Activated CD8-positive, alpha-beta memory T cell treated with anti-CD3 and anti-CD28 coated beads, Interleukin-2, amount 50 U/mL, for 48 hours (primary cell): ENCODE measurements around the gene DOCK2.
"Not testable (repeated sequence)": the region's sequence is repeated elsewhere in the genome, so short reads cannot be mapped to it uniquely, and the experiment has no call there.

Experiments used
- DNase-seq: peaks from one replicate; pipeline ENCODE4 v3.0.0-alpha.2; 2020

Gene DOCK2

DNA sequence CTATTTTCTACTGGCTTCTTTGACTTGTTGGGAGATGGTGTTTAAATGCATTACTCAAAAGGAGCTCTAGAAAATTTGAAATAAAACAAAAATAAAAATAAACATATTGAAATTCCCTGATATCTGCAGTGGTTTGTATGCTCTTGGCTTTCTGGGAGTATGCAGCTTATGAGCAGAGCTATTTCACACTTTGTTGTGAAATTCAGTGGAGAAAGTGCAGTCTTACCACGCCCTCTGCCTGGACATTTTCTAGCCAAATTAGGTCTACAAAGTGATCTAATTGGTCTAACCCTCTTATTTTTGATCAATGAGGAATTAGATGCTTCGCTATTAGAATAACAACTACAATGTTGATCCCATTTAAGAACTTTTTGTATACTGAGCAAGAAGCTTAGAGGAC is 276.4 kb downstream of the DOCK2 start:
- DNase-seq = no peak

DNA sequence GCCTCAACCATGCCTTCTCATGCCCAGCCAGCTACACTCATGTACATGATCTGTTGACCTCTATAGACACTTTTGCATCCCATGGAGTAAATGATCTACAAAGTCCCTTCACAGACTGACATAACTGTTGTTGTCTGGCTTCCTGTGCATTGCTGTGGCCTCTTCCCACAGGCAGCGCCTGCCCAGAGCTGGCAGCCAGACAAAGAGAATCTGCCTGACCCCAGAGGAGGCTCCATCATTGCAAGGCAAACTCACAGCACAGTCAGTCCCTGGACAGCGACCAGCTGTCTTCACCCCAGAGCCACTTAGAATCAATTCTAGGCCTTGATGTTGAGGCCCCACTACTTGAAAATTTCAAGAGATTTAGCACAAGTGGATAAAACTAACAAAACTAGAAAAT is 277.7 kb downstream of the DOCK2 start:
- no peak for DNase-seq

- no peak for DNase-seq
Measured at GRCh38 chr5:169917500-169917899, 280.4 kb downstream of the DOCK2 start.

- no peak for DNase-seq
Measured at GRCh38 chr5:169918228-169918627, 281.2 kb downstream of the DOCK2 start.

DNA sequence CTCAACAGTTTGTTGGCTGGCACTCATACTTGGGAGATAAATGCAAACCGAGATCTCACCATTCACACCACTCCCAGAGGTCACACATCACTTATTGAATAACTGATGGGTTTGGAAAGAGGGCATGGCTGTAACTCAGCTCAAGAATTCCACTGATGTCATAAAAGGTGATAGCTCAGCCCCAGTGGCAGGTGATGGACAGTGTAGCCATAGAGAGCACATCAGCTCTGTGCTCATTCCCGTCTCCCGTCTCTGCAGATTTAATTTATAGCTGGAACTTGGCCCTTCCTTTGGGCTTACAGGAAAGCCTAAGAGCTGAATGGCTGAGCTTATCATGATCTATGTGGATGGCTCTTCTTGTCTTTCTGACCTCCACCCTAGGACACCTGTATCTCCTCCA is 283.4 kb downstream of the DOCK2 start:
- no peak for DNase-seq

DNA sequence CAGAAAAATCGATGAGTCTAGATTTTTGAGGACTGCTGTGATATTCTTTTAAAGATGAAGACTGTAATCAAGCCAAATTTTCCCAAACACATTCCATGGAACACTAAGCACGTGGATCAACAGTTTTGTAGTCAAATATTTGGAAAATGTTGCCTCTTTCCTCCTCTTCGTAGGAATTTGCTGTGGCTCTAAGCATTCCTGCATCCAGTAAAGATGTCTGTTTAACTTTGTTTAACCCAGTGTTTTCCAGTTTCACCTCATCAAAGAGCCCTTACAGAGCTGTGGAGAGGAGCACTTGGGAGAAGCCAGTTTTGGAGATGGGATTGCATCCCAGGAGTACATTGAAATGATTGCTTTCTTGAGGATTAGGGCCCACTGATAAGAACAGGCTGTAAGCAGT is 284.3 kb downstream of the DOCK2 start:
- DNase-seq = no peak

- DNase-seq = no peak
Measured at GRCh38 chr5:169921949-169922348, 284.9 kb downstream of the DOCK2 start.

DNA sequence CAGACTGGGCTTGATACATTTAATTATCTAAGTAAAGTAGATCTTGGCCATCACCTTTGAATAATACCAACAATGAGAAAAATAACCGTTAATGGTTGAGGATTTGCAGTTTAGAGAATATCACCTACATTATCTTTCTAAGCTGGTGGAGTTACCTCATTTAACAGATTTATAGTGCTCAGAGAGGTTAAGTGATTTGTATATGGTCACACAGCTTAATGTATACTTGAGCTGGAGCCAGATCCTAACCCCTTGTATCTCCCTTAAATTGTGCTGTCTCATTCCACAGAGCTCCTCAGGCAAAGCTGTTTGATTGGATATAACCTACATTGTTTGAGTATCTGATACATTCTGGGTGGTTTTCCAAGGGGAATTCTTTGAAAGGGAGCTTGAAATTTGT is 285.4 kb downstream of the DOCK2 start:
- no peak for DNase-seq

GRCh38 chr5:169923988-169924387 is 286.9 kb downstream of the DOCK2 start:
- DNase-seq = no peak

DNA sequence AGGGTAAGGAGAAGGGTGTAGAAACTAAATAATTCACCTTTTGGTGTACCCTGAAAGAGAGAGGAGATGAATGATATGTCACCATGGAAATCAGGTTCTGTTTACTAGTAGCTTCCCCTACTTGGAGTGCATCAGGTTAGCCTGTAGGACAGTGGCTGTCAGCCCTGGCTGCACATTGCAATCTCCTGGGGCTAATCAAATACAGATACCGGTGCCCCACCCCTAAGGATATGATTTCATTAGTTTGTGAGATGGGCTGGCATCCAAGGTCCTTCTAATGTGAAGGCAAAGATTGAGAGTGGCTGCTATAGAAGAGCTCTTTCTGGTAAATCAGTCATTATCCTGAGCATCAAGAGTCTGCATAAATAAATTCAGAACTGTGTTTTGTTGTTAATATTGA is 296.1 kb downstream of the DOCK2 start:
- DNase-seq = no peak

DNA sequence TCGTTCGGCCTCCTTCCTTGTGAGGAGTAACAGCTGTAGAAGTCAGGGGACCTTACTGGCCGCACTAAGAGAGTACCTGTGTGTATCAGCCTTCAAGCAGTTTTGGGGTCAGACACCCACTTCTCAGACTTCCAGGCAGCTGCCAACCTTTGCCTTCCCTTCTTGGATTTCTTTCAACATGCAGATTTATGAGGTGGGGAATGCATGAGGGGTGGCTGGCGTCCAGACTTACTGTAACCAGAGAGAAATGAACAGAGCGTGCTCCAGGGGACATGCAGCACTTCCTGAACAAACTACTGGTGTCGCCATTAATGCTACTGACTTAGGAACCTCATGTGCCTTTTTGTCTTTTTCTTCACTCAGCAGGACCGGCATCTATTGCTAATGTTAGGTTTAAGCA is 296.5 kb downstream of the DOCK2 start:
- DNase-seq = no peak

DNA sequence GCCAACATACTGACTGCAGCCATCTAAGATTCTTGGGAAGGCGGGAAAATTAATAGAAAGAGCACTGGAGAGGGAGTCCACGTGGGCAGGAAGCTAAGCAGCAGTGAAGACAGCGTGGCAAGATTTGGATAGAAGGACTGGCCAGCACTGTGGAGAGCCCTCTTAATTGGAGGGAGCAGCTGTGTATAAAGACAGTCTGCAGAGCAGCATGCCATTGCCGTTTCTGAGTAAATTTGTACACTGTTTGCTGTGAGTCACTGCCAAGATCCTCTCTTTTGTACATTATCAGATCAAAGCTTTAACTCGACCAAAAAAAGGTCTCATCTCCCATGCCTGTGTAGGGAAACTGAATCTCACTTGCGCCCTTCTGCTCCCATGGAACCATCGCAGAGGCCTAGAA is 297.9 kb downstream of the DOCK2 start:
- DNase-seq = no peak

DNA sequence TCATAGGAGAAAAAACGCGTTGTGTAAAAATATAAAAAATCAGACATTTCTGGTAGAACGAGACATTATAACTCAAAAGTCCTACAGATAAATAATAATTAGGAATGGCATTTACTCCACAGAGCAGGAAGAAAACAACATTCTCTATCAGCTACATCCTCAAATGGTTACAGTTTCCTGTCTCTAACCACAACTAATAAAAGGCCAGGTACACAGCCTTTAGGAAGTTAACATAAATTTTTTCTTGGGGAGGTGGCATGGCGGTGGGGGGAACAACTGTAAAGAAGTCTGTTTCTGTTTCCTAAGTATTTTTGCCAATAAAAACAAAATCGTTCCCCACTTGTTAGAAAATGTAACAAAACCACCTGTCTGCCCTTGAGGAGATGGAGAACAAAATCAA is 298.7 kb downstream of the DOCK2 start:
- DNase-seq = no peak

DNA sequence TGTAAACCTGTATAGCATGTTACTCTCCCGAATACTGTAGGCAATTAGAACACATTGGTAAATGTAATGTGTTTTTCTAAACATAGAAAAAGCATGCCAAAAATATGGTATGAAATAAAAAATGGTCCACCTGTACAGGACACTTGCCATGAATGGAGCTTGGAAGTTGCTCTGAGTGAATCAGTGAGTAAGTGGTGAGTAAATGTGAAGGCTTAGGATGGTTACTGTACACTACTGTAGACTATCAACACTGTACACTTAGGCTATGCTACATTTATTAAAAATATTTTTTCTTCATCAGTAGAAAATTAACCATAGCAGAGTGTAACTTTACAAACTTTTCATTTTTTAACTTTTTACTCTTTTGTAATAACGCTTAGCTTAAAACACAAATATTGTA is 301.4 kb downstream of the DOCK2 start:
- no peak for DNase-seq

- no peak for DNase-seq
Measured at GRCh38 chr5:169939731-169940130, 302.7 kb downstream of the DOCK2 start.

DNA sequence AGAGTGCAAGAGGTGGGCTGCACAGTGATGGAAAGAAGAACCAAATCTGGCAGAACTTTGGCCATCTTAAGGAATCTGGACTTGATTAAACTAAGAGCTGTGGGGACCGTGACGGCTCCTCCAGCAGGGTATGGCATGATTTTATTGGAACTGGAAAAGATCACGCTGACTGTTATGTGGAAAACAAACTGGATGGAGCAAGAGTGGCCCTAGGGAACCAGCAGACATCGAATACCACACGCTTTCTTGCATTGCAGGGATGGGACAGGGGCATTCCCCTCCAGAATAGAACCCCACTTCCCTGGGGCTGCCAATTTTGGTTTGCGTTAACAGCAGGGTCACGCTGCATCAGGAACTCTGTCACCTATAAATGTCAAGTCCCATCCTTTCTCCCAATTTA is 304.5 kb downstream of the DOCK2 start:
- no peak for DNase-seq

- no peak for DNase-seq
Measured at GRCh38 chr5:169942181-169942580, 305.1 kb downstream of the DOCK2 start.

DNA sequence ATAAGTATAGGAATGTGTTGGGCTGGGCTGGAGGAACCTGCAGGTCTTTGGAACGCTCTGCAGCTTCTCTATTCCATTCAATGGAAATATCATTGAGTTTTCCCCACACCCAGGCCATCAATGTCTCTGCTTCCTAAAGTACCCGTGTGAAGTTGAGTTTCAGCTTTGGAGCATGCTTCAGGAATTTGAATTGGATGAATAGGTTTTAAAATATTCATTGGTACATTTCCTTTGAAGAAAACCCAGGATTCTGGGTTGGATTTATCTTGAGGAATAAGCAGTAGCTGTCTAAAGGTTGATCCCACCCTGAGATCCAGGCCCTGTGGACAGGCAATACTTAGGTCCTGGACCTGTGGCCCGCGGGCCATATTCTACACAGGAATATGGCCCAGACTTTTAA is 306.0 kb downstream of the DOCK2 start:
- no peak for DNase-seq

- DNase-seq = no peak
Measured at GRCh38 chr5:169944115-169944514, 307.0 kb downstream of the DOCK2 start.

DNA sequence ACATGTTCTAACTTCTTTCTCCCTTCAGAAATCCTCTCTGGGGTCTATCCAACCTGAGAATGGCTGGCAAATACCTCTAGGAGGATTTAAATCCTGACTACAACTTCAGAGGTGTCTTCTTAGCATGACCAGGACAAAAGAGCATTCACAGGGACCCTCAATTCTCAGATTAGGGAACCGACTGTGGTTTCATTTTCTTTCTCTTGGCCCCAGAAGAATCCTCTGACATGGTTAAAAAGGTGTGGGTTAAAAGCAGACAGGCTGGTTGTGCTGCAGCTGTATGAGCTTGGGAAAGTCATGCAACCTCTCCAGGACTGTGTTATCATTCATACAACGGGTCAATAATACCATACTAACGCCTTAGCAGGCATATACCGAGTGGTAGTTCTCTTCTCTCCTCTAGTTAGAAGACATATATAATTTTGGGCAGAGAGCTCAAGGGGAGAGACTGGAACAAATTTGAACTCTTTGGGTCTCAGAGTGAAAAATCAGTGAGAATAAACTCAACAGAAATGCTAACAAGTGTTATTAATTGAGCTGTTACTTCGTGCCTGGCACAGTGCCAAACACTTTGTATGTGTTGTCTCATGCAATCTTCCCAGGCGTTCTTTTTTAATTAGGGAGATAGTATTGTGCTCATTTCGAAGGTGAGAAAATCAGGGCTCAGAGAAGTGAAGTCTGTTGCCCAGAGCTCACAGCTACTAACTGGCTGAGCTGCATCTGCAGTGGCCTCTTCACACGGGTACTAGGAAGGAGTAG is 308.0 kb downstream of the DOCK2 start:
- DNase-seq = no peak

GRCh38 chr5:169945831-169946261 is 308.8 kb downstream of the DOCK2 start:
- DNase-seq = no peak

GRCh38 chr5:169946743-169947295 is 309.7 kb downstream of the DOCK2 start:
- DNase-seq = no peak

- DNase-seq = no peak
Measured at GRCh38 chr5:169950333-169950732, 313.3 kb downstream of the DOCK2 start.

- not testable (repeated sequence) for DNase-seq
Measured at GRCh38 chr5:169953196-169953595, 316.1 kb downstream of the DOCK2 start.

GRCh38 chr5:169954786-169955185 is 317.7 kb downstream of the DOCK2 start:
- no peak for DNase-seq
